T-helper 17 cell (primary cell): ENCODE data around the gene FILIP1L. TPM values are rescaled to one million over a fixed set of nuclear protein-coding genes. Genes with fewer than 3 reads are reported as not detected.
A peak's percentile ranks its signal among the peaks of the same experiment; 100 is the strongest.
"Not testable (repeated sequence)": the region's sequence is repeated elsewhere in the genome, so short reads cannot be mapped to it uniquely, and the experiment has no call there.

Source experiments
- ATAC-seq: fragments of 150-1000 bp; cut with Tn5 transposase; 2 replicates; pipeline ENCODE4 v1.10.0; 2021; ENCODE audit warnings: mild to moderate bottlenecking, moderate library complexity
- DNase-seq, 3 donors: peaks; one replicate each; pipeline versions ENCODE4 v3.0.0 to v3.0.0-alpha.2; 2020 to 2021
- H3K9me3 ChIP-seq: one replicate; pipeline ENCODE4 v1.7.0; 2013; ENCODE audit warnings: low read length, mild to moderate bottlenecking; ENCODE audit not compliant: control insufficient read depth, poor library complexity, severe bottlenecking
- H3K27ac Mint-ChIP-seq: one replicate; pipeline ENCODE4 v1.8.0; 2022; ENCODE audit warnings: mild to moderate bottlenecking, moderate library complexity, mixed read lengths
- H3K27me3 Mint-ChIP-seq: one replicate; pipeline ENCODE4 v1.8.0; 2022; ENCODE audit warnings: mixed read lengths
- H3K36me3 Mint-ChIP-seq: one replicate; pipeline ENCODE4 v1.8.0; 2022; ENCODE audit warnings: low read depth, mixed read lengths
- H3K4me1 Mint-ChIP-seq: one replicate; pipeline ENCODE4 v1.8.0; 2022; ENCODE audit warnings: mild to moderate bottlenecking, mixed read lengths
- H3K4me3 Mint-ChIP-seq: one replicate; pipeline ENCODE4 v1.8.0; 2022; ENCODE audit warnings: mild to moderate bottlenecking, moderate library complexity, mixed read lengths
- total RNA-seq, 4 donors: library from RNA in 2 of 4; stranded (reverse) in 2 of 4; gene quantifications; one replicate each; pipeline ENCODE4 v1.2.3 and lab custom pipeline; 2022 to 2026

Gene FILIP1L
- total RNA-seq, 2 donors from 2014 or later, result 0.82 TPM; not detected in 1

DNA sequence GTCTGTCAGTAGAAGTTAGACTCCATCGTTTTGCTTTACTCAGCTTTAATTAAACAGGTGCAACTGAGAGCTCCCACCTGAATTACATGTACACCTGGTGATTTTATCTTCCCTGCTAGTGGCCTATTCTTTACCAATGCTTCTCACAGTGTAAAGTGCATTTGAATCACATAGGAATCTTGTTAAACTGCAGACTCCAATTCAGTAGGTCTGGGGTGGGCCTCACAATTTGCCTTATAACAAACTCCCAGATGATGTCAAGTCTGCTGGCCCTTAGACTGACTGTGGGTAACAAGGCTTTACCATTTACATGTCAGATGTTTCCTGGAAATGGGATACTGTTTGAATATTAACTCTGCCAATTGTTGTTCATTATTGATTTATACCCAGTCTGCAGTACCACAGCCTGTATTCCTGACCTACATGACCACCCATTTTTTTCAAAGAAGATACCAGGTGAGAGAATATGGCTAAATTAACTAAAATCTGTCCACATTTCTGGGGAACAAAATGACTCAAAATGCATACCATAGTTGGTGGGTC lies 259.5 kb downstream of the FILIP1L start:
- no peak overlapping the region for H3K27ac Mint-ChIP-seq
- H3K4me1 Mint-ChIP-seq, result peaks cover 16% of the 10 kb centered on the region
- no peaks in the 10 kb centered on the region for H3K27me3 Mint-ChIP-seq
- DNase-seq (no peak), ATAC-seq (no peak)
- H3K4me3 Mint-ChIP-seq, result no peak overlapping the region
- no peaks in the 10 kb centered on the region for H3K9me3 ChIP-seq
- peaks cover 3% of the 10 kb centered on the region for H3K36me3 Mint-ChIP-seq

DNA sequence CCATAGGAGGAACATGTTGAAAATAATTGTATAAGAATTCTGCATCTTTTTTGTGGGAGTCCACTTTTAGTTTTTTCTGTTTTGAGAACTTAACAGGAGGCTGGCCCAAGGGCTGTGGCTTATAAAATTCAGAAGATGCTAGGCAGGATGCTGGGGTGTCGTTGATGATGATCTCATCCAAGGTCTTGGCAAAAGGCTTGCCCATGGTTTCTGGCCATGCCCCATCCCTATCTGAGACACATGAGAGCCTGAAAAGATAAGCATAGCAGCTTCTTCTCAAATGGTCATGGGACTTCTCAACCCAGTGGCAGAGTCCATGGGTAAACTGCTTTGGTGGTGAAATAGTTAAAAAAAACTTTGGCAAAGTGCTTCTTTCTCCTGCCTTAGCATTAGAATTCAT lies 261.4 kb downstream of the FILIP1L start:
- Mint-ChIP-seq H3K27ac (no peak overlapping the region), H3K27me3 (no peaks in the 10 kb centered on the region), H3K4me3 (no peak overlapping the region), H3K36me3 (no peaks in the 10 kb centered on the region), H3K4me1 (peaks cover 11% of the 10 kb centered on the region)
- DNase-seq (no peak), ATAC-seq (no peak)
- no peaks in the 10 kb centered on the region for H3K9me3 ChIP-seq

DNA sequence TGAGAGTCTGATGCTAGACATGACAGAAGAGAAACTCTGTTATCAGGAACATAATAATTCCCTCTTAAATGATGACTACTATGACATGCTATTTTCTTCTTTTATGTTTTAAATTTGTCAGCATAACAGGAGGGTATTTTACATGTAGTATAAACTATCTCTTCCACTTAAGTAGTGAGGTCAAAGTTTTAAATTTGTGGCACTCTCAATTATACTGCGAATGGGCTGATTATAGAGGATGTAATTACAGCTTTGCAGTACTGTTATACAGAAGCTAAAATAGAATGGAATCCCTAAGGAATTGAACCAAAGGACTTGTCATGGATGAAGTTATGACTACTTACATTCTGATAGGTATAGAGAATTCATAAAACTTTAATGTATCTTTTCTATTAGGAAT lies 262.3 kb downstream of the FILIP1L start:
- Mint-ChIP-seq H3K36me3 (no peaks in the 10 kb centered on the region), H3K27me3 (no peaks in the 10 kb centered on the region), H3K27ac (no peak overlapping the region), H3K4me3 (no peak overlapping the region), H3K4me1 (peaks cover 11% of the 10 kb centered on the region)
- no peaks in the 10 kb centered on the region for H3K9me3 ChIP-seq
- DNase-seq, result no peak
- no peak for ATAC-seq

- DNase-seq (no peak), ATAC-seq (no peak)
- no peaks in the 10 kb centered on the region for H3K36me3 Mint-ChIP-seq
- no peaks in the 10 kb centered on the region for H3K27me3 Mint-ChIP-seq
- H3K4me1 Mint-ChIP-seq, result peaks cover 13% of the 10 kb centered on the region
- no peak overlapping the region for H3K4me3 Mint-ChIP-seq
- H3K9me3 ChIP-seq, result no peaks in the 10 kb centered on the region
- H3K27ac Mint-ChIP-seq, result no peak overlapping the region
These were observed 263.7 kb downstream of the FILIP1L start for GRCh38 chr3:99850608-99851007.

DNA sequence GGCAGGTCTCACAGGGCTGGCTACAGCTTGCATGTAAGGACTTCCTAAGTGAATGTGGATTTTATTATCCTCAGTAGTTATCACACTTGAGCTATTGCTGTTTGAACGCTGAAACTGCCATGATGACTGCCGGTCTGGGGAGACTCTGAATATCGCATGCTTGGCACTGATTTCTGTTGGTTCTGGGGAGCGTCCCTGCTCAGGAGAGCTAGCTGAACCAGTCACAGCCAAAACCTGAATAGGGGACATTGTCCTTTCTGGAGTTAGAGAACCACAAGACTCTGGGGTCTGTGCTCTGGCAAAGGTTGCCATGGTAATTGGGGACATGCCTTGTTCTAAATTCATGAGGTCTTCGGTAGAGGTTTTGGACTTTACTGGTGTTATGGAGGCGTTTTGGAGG lies 265.9 kb downstream of the FILIP1L start:
- Mint-ChIP-seq H3K27me3 (no peaks in the 10 kb centered on the region), H3K4me1 (peaks cover 6% of the 10 kb centered on the region), H3K36me3 (no peaks in the 10 kb centered on the region), H3K4me3 (no peak overlapping the region), H3K27ac (no peak overlapping the region)
- ATAC-seq (no peak), DNase-seq (no peak)
- H3K9me3 ChIP-seq, result no peaks in the 10 kb centered on the region

DNA sequence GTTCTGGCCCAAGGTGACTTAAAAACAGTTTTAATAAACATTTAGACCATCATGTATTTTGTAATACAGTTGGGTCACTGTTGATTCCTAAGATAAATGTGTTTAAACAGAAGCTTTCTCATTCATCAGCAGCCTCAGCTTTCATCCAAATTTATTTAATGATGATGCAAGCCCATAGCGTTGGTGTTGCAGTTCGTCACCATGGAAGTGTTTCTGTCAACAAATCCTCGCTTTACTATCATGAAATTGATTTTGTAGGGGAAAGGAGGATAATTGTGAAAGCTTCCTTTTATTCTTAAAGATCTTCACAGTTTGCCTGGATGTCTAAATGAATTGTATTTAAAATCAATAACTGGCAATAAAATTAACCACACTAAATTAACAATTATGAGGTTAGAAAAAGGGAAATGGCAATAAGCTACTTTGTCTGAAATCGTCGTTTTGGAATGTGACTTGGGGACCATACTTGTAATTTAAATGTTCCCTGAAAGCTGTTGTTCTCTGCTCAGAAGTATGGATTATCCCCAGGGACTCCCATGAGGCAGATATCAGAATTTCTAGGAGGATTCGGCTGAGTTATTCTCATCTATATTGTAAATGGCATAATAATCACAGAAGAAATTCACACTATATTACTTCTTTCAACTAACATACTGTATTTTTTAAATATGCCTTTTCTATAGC lies 267.7 kb downstream of the FILIP1L start:
- no peak overlapping the region for H3K4me3 Mint-ChIP-seq

DNA sequence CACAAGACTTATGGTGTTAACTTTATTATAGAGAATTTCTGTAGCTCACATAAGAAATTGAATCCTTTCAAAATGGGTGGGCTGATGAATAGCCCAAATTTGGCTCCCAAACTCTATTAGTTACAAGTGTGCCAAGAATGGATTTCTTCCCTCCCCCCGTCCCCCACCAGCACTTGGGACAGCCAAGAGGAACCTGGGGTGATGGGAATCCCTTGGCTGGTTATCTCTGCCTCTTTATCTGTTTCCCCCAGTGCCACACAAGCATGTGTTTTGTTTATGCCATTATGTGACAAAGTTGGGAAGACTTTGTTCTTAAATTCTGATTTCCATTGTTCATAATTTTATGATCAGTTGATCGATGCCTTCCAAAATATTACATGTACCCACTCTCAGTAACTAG lies 268.3 kb downstream of the FILIP1L start:
- Mint-ChIP-seq H3K4me1 (peaks cover 9% of the 10 kb centered on the region), H3K27me3 (no peaks in the 10 kb centered on the region), H3K27ac (no peak overlapping the region), H3K4me3 (no peak overlapping the region), H3K36me3 (no peaks in the 10 kb centered on the region)
- no peaks in the 10 kb centered on the region for H3K9me3 ChIP-seq
- DNase-seq, result no peak
- ATAC-seq, result no peak

More for the DNA sequence above, 267.7 kb downstream of the FILIP1L start:
- ATAC-seq (no peak), DNase-seq (no peak)
- no peak overlapping the region for H3K27ac Mint-ChIP-seq
- peaks cover 9% of the 10 kb centered on the region for H3K4me1 Mint-ChIP-seq
- no peaks in the 10 kb centered on the region for H3K36me3 Mint-ChIP-seq
- no peaks in the 10 kb centered on the region for H3K27me3 Mint-ChIP-seq
- H3K9me3 ChIP-seq, result no peaks in the 10 kb centered on the region

GRCh38 chr3:99845331-99845730 lies 269.0 kb downstream of the FILIP1L start:
- Mint-ChIP-seq H3K36me3 (no peaks in the 10 kb centered on the region), H3K27ac (no peak overlapping the region), H3K4me3 (no peak overlapping the region), H3K4me1 (peaks cover 9% of the 10 kb centered on the region), H3K27me3 (no peaks in the 10 kb centered on the region)
- no peaks in the 10 kb centered on the region for H3K9me3 ChIP-seq
- DNase-seq (no peak), ATAC-seq (no peak)

DNA sequence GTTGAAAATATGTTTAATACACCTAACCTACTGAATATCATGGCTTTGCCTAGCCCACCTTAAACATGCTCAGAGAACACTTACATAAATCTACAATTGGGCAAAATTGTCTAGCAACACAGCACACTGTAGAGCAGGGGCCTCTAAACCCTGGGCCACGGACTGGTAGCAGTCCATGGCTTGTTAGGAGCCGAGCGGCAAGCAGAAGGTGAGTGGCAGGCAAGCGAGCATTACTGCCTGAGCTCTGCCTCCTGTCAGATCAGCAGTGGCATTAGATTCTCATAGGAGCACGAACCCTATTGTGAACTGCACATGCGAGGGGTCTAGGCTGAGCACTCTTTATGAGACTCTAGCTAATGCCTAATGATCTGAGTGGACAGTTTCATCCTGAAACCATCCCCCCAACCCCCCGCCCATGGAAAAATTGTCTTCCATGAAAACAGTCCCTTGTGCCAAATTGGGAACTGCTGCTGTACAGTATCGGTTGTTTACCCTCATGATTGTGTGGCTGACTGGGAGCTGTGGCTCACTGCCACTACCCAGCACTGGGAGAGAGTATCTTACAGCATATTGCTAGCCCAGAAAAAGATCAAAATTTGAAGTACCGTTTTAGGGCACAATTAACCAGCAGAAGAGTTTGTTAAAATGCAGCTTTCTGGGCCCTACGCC lies 270.6 kb downstream of the FILIP1L start:
- H3K4me1 Mint-ChIP-seq, result peaks cover 9% of the 10 kb centered on the region
- H3K27ac Mint-ChIP-seq, result no peak overlapping the region
- H3K9me3 ChIP-seq, result no peaks in the 10 kb centered on the region
- no peaks in the 10 kb centered on the region for H3K36me3 Mint-ChIP-seq
- no peaks in the 10 kb centered on the region for H3K27me3 Mint-ChIP-seq
- ATAC-seq, result no peak
- H3K4me3 Mint-ChIP-seq, result no peak overlapping the region
- no peak for DNase-seq

- no peaks in the 10 kb centered on the region for H3K9me3 ChIP-seq
- H3K36me3 Mint-ChIP-seq, result no peaks in the 10 kb centered on the region
- no peaks in the 10 kb centered on the region for H3K27me3 Mint-ChIP-seq
- no peak for ATAC-seq
- H3K27ac Mint-ChIP-seq, result peak overlapping the region; percentile 24
- no peak for DNase-seq
- H3K4me1 Mint-ChIP-seq, result peaks cover 9% of the 10 kb centered on the region
- no peak overlapping the region for H3K4me3 Mint-ChIP-seq
These were observed 271.3 kb downstream of the FILIP1L start for GRCh38 chr3:99842826-99843589.

DNA sequence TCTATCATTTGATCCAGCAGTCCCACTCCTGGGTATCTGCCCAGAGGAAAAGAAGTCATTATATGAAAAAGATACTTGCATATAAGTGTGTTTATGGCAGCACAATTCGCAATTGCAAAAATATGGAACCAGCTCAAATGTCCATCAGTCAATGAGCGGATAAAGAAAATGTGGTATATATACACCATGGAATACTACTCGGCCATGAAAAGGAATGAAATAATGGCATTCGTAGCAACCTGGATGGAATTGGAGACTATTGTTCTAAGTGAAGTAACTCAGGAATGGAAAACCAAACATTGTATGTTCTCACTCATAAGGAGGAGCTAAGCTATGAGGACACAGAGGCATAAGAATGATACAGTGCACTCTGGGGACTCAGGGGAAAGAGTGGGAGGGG lies 272.4 kb downstream of the FILIP1L start:
- not testable (repeated sequence) for H3K4me3 Mint-ChIP-seq, H3K27ac Mint-ChIP-seq, H3K9me3 ChIP-seq, DNase-seq, H3K4me1 Mint-ChIP-seq, H3K27me3 Mint-ChIP-seq, H3K36me3 Mint-ChIP-seq, ATAC-seq

DNA sequence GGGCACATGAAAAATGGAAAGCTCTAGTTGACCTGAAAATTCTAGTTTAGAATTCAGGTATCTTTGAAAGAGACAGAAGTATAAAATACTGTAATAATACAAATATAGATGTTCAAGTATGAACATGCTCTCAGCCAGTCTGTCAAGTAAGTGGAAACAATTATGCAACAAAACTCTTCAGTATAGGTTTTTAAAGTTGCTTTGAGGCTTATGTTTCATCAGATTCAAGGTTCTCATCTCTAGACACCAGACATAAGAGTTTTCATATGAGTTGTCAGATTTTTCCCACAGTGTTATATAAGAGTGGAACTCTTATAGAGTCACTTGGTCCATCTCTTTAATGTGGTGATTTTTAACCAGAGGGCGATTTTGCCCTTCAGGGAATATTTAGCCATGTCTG lies 274.7 kb downstream of the FILIP1L start:
- Mint-ChIP-seq H3K4me1 (peaks cover 3% of the 10 kb centered on the region), H3K27me3 (no peaks in the 10 kb centered on the region), H3K36me3 (no peaks in the 10 kb centered on the region), H3K27ac (no peak overlapping the region), H3K4me3 (no peak overlapping the region)
- DNase-seq (no peak), ATAC-seq (no peak)
- no peaks in the 10 kb centered on the region for H3K9me3 ChIP-seq

DNA sequence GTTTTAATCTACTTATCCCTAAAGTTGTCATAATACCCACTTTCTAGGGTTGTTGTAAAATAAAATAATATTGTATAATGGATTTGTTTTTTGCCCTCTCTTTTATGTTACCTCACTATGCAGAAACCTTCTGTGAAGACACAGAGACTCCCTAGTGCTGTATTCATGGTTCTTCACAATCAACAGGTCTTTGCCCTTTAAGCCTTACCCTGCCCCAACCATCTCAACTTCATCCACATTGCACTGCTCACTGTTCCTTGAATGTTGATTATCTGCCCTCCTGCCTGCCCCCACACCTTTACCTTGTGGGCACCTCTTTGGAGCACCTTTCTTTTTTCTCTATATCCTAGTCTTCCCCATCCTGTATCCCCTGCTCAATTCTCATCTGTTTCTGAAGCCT lies 275.5 kb downstream of the FILIP1L start:
- no peak overlapping the region for H3K27ac Mint-ChIP-seq
- H3K27me3 Mint-ChIP-seq, result no peaks in the 10 kb centered on the region
- no peaks in the 10 kb centered on the region for H3K36me3 Mint-ChIP-seq
- H3K9me3 ChIP-seq, result no peaks in the 10 kb centered on the region
- DNase-seq (no peak), ATAC-seq (no peak)
- H3K4me1 Mint-ChIP-seq, result peaks cover 2% of the 10 kb centered on the region
- no peak overlapping the region for H3K4me3 Mint-ChIP-seq
